Activated gamma-delta T cell treated with Interleukin-2 at 50 U/mL for 16 hours (primary cell): ENCODE data around the gene ZMYND15.
"Not testable (repeated sequence)": the region's sequence is repeated elsewhere in the genome, so short reads cannot be mapped to it uniquely, and the experiment has no call there.

Experiments used
- DNase-seq: peaks from one replicate; pipeline ENCODE4 v3.0.0-alpha.2; 2020

The ZMYND15 gene, protein sequence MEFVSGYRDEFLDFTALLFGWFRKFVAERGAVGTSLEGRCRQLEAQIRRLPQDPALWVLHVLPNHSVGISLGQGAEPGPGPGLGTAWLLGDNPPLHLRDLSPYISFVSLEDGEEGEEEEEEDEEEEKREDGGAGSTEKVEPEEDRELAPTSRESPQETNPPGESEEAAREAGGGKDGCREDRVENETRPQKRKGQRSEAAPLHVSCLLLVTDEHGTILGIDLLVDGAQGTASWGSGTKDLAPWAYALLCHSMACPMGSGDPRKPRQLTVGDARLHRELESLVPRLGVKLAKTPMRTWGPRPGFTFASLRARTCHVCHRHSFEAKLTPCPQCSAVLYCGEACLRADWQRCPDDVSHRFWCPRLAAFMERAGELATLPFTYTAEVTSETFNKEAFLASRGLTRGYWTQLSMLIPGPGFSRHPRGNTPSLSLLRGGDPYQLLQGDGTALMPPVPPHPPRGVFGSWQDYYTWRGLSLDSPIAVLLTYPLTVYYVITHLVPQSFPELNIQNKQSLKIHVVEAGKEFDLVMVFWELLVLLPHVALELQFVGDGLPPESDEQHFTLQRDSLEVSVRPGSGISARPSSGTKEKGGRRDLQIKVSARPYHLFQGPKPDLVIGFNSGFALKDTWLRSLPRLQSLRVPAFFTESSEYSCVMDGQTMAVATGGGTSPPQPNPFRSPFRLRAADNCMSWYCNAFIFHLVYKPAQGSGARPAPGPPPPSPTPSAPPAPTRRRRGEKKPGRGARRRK

GRCh38 chr17:4739122-4740024, at the start of gene ZMYND15, which contains the start of gene CXCL16:
Gene ZMYND15, plus strand, starts transcription at chr17:4739833. Its CDS starts 716 bp downstream, at chr17:4740549.
Gene CXCL16, minus strand, starts transcription at chr17:4739928. Its CDS starts 589 bp downstream, at chr17:4739339.
- peak; percentile 50 for DNase-seq

DNA sequence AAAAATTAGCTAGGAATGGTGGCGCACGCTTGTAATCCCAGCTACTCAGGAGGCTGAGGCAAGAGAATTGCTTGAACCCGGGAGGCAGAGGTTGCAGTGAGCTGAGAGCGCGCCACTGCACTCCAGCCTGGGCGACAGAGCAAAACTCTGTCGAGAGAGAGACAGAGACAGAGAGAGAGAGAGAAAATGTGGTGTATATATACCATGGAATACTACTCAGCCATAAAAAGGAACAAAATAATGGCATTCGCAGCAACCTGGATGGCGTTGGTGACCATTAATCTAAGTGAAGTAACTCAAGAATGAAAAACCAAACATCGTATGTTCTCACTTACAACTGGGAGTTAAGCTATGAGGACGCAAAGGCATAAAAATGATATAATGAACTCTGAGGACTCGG, 49.8 kb upstream of the ZMYND15 start:
- DNase-seq = not testable (repeated sequence)

GRCh38 chr17:4690745-4691144, 48.9 kb upstream of the ZMYND15 start:
- no peak for DNase-seq

- no peak for DNase-seq
Measured at GRCh38 chr17:4691686-4692085, 47.9 kb upstream of the ZMYND15 start.

- no peak for DNase-seq
Measured at GRCh38 chr17:4693416-4693815, 46.2 kb upstream of the ZMYND15 start.

DNA sequence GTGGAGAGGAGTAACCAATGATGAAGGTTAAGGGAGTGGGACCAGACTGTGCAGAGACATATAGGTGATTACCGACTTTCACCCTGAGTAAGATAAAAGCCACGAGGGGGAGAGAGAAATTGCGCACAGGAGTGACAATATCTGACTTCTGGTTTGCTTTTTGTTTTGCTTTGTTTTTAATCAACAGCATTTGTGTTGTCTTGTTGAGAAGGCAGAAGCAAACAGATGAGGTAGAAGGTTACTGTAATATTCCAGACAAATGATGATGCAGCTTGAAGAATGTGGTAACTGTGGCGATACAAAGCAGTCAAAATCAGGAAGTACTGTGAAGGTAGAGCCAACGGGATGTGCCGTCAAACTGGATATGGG, 43.2 kb upstream of the ZMYND15 start:
- no peak for DNase-seq

DNA sequence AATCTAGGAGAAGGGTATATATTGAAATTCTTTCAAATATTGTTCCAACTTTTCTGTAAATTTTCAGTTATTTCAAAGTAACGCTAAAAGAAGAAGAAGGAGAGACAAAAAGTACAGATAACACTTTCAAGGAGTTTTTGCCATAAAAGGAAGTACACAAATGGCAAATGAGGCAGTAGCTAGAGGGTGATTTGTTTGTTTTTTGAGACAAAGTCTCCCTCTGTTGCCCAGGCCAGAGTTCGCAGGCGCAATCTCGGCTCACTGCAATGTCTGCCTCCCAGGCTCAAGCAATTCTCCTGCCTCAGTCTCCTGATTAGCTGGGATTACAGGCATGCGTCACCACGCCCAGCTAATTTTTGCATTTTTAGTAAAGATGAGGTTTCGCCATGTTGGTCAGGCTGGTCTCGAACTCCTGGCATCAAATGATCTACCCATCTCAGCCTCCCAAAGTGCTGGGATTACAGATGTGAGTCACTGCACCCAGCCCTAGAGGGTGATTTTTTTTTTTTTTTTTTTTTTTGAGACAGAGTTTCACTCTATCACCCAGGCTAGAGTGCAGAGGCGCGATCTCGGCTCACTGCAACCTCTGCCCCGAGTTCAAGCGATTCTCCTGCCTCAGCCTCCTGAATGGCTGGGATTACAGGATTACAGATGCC, 40.1 kb upstream of the ZMYND15 start:
- DNase-seq = not testable (repeated sequence)

- DNase-seq = no peak
Measured at GRCh38 chr17:4701116-4701515, 38.5 kb upstream of the ZMYND15 start.

DNA sequence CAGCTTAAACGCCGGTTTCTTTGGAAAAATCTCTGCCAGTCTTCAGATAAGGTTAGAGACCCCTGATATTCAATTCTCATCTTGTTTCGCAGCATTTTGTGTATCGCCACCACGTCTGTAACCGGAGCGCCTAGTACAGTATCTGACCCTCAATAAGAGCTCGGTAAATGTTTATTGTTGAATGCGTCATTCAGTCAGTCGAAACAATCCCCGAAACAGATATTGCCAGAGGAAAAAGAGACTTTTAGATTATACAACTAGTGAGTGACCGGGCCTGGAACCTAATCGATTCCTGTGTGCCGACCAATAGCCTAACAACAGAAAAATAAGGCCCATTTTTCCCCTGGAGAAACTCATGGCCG, 36.3 kb upstream of the ZMYND15 start:
- DNase-seq = no peak

GRCh38 chr17:4704574-4704907, 35.1 kb upstream of the ZMYND15 start:
- not testable (repeated sequence) for DNase-seq

DNA sequence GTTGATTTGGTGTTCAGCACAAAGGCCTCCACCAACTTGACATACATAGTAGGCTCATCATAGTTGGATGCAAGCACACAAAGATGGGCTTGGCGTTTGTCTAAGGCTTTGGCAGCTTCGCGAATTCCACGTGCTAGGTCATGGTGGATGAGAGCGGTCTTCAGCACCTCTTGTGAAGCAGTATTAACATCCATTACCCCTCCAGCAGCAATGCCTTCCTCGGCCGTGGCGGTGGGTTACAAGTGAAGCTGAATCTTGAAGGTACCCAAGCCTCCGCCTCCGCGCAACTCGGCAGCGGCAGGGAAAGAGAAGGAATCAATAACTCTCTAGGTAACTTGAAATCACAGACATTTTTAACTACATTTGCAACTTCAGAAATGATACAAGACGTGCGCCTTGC, 34.6 kb upstream of the ZMYND15 start:
- no peak for DNase-seq

- DNase-seq = no peak
Measured at GRCh38 chr17:4706121-4706520, 33.5 kb upstream of the ZMYND15 start.

GRCh38 chr17:4708436-4708835, 31.2 kb upstream of the ZMYND15 start:
- DNase-seq = peak; percentile 39

DNA sequence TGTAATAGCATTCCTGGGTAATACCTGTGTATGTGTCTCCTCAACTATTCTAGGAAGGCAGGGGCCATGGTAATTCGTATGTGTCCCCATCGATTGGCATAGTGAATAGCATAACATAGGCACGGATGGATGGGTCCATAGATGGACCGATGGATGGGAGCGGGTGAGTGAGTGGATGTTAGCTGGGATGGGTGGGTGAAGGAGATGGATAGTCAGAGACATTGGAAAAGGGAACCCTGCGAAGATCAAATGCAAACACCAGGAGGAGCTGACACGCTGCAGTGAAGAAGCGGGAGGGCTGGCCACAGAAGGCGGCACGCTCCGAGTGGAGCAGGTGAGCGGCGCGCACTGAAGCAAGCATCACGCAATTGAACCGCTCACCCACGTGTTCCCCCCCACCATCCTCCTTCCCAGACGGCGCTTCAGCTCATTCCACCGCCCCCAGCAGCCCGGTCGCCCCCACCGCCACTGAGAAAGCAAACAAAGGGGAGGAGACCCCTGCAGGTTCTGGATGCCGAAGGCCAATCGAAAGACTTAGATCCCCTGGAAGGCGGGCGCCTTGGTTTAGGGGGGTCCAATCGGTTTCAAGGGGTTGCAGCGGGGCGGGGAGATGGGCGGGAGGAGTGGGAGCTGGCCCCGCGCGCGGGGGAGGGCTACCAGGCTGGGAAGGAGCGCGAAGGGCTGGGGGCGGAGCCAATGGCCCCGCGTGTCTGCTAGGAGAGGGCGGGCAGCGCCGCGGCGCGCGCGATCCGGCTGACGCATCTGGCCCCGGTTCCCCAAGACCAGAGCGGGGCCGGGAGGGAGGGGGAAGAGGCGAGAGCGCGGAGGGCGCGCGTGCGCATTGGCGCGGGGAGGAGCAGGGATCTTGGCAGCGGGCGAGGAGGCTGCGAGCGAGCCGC, 29.6 kb upstream of the ZMYND15 start, which contains the start of gene ARRB2:
ARRB2 (plus strand) TSS at position 839 of the 899 bp plus-strand sequence. CDS start 90 bp downstream, outside the sequence.
- DNase-seq = peak; percentile 99

DNA sequence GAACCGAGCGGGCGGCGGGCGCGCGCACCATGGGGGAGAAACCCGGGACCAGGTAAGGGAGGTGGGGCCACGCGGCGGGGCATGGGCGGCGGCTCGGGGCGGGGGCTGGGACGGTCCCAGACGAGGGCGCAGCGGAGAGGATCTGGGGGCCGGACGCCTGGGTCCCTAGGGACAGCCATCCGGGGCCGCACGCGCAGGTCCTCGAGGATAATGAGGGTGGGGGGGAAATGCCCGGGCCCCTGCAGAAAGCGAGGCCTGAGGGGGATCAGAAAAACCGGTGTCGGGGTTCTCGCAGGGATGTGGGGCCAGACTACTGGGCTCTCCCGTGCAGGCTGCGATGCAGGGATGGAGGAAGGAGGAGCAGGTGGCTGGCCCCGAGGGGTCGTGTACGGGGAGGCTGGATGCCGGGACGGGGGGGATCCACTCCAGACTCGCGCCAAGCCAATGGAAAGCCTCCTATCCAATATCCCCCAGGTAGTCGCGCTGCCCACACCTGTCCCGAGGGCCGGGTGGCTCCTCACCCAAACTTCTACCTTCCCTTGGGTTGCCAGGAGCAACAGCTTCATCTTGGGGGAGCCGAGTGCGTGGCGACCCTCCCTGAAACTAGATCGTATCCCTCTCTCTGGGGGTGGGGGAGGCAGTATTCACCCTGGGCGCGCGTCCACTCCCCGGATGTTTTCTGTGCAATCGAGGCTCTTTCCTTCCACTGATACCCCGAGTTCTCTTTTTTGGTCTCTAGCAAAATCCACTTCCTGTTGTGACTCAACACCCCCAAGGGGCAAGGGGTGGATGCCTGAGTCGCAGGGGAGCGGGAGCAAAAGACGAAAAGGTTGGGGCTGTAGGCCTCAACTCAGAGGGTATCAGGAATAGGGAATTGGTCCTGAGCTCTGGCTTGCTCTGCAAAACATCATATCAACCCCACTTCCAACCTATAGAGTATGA, 28.7 kb upstream of the ZMYND15 start:
- peak; percentile 50 for DNase-seq

DNA sequence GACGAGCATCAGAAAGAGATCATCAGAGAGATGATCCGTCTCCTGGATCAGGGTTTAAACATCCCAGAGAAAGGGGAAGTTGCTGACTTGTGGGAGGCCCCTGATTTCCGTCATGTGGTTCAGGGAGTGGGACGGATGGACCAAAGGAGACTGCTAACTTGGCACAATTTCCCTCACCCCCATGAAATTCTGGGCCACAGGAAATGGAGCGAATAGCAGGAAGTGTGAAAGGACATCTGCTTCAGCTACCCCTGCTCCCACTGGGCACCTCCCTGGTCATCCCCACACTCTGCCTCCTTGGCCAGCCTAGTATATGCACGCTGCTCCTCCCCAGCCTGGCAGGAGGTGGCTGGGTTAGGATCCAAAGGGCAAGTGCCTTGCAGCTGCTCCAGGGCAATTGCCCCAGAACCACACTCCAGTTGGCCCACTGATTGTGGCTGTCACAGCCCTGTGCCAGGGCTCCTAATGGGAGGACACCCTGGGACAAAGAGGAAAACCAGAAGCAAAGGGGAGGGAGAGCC, 27.9 kb upstream of the ZMYND15 start:
- DNase-seq = no peak

DNA sequence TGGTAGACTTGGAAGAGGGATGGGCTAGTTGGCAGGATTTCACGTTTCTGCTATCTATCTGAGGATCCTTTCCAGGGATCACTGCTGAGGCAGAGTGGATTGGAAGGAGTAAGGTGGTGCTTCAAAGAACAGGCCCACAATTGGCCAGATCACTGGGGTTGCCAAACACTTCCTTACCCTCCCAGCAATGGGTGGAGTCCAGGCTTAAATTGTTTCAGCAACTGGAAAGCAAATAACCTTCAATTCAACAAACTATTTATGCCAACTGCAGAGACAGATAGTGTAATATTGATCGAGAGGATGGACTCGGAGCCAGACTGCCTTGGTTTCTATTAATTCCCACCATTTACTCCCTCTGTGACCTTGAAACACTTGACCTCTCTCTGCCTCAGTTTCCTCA, 27.1 kb upstream of the ZMYND15 start:
- DNase-seq = no peak

DNA sequence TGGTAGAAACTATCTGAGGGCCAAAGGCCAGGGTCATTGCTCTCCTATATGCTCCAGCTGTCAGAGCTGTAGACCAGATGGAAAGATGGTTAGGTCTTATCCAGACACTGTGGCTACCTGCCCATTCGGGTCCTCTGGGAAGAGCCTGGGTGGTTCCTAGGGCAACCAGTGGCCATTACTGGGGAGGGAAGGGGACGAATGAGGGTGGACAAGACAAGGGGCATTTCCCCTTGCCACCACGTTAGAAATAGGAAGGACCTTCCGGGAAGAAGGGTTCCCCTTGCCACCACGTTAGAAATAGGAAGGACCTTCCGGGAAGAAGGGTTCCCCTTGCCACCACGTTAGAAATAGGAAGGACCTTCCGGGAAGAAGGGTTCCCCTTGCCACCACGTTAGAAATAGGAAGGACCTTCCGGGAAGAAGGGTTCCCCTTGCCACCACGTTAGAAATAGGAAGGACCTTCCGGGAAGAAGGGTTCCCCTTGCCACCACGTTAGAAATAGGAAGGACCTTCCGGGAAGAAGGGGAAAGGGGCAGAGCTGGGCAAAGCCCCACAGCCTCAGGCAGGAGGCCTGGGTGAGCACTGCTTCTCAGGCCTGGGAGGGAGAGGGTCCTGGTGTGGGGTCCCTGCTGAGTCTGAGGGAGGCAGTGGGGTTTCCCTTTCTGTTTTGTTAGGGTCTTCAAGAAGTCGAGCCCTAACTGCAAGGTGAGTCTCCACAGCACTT, 25.1 kb upstream of the ZMYND15 start:
- not testable (repeated sequence) for DNase-seq

- peak; percentile 68 for DNase-seq
Measured at GRCh38 chr17:4715063-4715744, 24.4 kb upstream of the ZMYND15 start.
